DMS153 treated with DMSO at 0.1 percent for 48 hours (cell line): ENCODE measurements around the gene DYNC2H1.

Source experiments
- DNase-seq: peaks from one replicate; lab custom pipeline; 2025; ENCODE audit not compliant: unreplicated experiment; lab: John Stamatoyannopoulos, UW

DYNC2H1 gene, protein sequence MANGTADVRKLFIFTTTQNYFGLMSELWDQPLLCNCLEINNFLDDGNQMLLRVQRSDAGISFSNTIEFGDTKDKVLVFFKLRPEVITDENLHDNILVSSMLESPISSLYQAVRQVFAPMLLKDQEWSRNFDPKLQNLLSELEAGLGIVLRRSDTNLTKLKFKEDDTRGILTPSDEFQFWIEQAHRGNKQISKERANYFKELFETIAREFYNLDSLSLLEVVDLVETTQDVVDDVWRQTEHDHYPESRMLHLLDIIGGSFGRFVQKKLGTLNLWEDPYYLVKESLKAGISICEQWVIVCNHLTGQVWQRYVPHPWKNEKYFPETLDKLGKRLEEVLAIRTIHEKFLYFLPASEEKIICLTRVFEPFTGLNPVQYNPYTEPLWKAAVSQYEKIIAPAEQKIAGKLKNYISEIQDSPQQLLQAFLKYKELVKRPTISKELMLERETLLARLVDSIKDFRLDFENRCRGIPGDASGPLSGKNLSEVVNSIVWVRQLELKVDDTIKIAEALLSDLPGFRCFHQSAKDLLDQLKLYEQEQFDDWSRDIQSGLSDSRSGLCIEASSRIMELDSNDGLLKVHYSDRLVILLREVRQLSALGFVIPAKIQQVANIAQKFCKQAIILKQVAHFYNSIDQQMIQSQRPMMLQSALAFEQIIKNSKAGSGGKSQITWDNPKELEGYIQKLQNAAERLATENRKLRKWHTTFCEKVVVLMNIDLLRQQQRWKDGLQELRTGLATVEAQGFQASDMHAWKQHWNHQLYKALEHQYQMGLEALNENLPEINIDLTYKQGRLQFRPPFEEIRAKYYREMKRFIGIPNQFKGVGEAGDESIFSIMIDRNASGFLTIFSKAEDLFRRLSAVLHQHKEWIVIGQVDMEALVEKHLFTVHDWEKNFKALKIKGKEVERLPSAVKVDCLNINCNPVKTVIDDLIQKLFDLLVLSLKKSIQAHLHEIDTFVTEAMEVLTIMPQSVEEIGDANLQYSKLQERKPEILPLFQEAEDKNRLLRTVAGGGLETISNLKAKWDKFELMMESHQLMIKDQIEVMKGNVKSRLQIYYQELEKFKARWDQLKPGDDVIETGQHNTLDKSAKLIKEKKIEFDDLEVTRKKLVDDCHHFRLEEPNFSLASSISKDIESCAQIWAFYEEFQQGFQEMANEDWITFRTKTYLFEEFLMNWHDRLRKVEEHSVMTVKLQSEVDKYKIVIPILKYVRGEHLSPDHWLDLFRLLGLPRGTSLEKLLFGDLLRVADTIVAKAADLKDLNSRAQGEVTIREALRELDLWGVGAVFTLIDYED (N-terminal part only)

DNA sequence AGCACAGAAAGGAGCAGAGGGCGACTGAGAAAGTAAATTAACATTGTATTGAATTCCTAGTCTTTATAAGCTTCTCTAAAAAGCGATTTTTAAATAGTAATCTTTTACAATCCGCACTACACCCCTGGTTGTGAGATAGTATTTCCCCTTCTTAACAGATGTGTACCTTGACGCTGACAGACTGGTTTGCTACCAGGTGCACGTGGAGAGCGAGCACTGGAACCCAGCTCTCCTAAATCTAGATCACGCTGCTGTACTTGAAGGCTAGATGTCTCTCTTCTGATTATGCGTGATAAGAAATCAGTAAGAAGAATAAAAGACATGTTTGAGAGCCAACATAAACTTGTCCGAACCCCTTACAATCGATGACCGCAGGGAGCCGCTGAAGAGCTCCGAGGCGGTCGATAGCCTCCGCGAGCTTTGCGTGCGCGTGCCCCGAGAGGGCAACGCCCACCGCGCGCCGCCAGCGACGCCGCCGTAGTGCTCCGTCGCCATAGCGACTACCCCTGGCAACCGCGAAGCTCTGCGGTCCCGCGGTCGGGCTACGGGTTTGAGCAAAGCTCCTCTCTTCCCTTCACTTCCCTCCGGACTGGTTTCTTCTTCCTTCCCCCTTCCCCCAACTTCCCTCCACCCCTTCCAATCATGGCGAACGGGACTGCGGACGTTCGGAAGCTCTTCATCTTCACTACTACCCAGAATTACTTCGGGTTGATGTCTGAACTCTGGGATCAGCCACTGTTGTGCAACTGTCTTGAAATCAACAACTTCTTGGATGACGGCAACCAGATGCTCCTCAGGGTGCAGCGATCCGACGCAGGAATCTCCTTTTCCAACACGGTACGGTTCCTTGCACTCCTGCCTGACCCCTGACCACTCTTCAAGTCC is at the start of gene DYNC2H1:
TSS of gene DYNC2H1 (plus strand) at position 494 of the 885 bp plus-strand sequence. CDS start at position 643, 149 bp downstream.
- peak; percentile 85 for DNase-seq

DNA sequence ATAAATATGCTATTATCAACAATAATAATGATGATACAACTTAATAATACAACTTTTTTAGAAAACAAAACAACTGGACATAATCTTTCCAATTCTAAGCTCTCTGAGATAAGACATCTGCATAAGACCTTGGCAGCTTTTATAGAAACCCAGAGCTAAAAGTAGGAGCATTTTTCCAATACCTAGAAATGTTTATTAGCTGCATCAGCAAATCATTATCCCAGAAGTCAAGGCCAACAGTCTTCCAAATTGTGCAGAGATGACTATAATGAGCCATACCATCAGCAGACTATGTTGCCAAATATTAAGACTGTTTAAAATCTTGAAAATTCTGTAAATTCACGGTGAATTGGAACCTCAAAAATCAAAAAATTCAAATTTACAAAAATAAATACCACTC is 47.6 kb upstream of the DYNC2H1 start:
- DNase-seq: no peak

DNA sequence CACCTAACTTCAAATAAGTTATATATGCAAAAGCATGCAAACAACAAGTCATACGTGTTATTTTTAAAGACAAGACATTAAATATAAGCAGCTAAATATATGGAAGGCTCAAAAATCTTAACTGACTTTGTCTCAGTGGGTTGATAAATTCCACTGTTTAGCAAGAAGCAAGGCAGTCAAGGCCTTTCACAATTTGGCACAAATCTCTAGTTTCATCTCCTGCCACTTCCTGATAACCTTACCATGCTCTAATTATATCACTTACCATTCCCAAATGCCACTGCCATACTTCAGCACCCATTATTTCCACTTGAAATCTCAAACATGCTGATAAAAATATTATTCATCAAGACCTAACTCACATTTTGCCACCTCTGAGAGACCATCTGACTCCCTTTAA is 42.1 kb upstream of the DYNC2H1 start:
- no peak for DNase-seq

DNA sequence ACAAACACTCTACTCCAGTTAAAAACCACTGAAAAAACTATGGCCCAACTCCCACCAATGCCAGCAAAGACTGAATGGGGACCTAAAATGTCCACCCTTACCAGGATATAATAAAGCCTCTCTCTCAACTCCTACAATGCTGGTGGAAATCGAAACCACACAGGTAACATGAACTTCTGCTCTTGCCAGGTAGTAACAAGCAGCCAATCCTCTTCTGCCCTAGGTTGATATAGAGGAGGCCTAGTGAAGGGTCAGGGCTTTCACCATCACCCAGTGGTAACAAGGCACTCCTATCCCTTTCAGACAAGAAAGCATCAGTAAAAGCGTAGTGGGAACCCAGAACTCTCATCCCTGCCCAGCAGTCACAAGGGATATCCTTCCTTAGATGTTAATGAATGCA is 39.9 kb upstream of the DYNC2H1 start:
- DNase-seq: no peak

DNA sequence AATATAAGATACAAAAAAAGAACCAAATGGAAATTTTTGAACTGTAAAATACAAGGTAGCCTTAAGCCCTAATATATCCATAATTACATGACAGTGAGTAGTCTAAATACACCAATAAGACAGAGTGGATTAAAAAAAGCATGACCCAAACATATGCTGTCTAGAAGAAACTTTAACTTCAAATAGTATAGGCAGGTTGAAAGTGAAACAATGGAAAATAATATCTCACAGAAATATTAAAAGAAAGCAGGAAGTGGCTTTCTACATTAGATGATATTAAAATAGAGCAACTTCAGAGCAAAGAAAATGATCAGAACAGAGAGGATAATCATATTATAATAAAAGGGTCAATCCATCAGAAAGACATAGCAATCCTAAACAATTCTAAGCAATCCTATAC is 39.1 kb upstream of the DYNC2H1 start:
- DNase-seq: no peak

DNA sequence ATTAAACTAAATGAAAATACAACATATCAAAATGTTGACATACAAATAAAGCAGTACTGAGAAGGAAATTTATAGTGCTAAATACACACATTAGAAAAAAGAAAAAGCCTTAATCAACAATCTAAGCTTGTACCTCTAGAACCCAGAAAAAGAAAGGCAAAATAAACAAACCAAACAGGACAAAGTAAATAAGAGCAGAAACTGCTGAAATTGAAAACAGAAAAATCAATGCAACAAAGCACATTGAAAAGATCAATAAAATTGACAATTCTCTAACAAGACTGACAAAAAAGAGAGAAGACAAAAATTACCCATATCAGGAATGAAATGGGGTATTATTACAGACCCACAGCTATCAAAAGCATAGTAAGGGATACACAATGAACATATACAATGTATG is 38.2 kb upstream of the DYNC2H1 start:
- DNase-seq: no peak

DNA sequence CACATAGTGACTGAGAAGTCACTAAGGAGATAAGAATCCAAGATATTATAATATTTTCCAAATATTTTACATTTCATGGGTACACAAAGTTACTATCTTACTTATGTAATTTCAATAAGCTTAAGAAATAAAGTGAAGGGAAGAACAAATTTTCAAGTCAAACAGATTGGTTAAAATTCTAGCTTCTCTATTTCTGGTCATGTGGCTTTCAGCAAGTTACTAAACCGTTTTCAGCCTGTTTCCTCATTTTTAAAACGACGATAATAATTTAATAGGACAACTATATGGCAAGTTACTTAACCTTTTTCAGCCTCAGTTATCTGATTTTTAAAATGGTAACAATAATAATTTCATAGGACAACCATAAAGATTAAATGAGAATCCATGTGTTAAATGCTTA is 32.9 kb upstream of the DYNC2H1 start:
- DNase-seq: no peak

DNA sequence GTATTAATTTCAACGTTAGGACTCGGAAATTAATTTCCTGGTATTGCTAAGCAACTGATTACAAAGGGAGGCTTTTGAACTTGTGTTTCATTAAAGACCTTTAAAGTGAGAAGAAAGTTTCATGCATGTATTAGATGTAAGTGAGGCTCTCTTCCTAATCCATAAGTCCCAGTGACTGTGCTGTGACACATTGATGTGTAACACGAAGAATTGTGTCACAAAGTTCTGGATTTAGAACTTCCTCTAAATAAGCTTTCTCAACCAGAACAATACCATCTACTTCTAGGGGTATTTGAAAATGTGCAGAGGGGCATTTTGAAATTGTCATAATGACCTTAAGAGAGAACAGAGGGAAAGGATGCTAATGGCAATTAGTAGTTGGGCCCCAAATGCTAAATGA is 31.7 kb upstream of the DYNC2H1 start:
- DNase-seq: no peak

DNA sequence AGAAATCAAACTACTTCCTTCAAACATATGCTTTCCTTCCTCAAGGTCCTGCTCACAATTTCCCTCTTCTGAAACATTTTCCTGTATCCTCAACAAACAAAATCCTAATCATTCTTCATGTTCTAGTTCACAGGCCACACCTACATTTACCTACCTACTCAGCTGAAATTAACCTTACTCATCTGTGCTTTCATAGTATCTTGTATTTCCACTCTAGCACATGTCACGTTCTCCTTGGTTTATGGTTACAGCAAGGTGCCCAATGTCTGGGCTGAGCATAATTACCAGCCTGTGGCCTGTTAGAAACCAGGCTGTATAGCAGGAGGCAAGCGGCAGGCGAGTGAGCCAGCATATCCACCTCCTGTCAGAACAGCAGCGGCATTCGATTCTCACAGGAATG is 30.5 kb upstream of the DYNC2H1 start:
- no peak for DNase-seq

DNA sequence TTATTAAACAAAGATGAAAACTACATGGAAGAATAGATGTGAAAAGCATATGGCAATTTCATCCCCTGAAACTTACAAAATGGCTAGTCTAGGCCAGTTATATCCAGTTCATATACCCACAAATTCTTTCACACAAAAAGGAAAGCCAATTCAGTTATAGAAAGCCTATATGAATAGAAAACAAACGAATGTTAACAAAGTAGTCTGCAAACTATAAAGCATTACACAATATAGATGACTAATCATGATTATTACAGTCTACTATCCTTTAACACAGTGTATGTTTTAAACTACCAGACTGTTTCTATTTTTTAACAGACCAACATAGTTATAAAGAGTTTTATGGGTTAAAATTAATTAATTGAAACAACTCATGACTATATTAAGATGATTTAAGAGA is 29.4 kb upstream of the DYNC2H1 start:
- no peak for DNase-seq

DNA sequence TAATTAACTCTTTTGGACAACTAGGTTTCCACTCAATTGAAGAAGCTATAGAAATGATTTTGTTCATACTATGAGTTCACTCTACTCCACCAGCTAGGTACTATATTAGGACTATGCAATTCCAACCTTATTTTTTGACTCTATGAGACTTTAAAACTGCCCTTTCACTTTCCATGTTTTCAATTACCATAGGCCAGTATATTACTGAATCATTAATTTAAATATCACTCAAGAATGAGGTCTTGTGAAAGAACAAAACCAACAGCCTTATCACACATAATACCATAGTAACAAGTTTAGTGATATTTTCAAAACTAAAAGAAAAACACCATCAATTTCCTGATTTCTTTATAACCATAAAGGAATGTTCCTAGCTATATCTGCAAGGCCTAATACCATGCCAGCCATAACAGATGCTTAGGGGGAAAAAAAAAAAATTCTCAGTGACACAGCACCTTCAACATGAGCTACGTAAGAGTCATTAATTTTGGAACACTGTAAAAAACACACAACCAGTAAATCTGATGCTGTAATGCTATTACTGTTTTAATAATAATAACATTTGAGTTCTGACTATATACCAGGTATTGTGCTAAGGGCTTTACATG is 23.4 kb upstream of the DYNC2H1 start:
- no peak for DNase-seq

DNA sequence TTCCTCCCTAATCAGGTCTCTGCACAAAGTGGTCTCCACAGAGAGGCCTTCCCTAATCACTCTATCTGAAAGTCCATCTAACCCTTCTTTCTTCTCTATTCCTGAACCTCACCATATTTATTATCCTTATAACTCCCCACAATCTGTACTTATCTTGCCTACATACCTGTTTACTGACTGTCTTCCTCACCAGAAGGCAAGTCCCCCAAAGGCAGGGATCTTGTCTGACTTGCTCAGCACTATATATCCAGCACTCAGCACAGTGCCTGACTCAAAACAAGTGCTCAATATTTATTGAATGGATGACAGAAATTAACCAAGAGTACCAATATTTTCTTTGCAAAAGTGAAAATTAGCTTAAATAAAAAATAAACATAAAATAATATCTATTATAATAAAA is 22.8 kb upstream of the DYNC2H1 start:
- DNase-seq: no peak

DNA sequence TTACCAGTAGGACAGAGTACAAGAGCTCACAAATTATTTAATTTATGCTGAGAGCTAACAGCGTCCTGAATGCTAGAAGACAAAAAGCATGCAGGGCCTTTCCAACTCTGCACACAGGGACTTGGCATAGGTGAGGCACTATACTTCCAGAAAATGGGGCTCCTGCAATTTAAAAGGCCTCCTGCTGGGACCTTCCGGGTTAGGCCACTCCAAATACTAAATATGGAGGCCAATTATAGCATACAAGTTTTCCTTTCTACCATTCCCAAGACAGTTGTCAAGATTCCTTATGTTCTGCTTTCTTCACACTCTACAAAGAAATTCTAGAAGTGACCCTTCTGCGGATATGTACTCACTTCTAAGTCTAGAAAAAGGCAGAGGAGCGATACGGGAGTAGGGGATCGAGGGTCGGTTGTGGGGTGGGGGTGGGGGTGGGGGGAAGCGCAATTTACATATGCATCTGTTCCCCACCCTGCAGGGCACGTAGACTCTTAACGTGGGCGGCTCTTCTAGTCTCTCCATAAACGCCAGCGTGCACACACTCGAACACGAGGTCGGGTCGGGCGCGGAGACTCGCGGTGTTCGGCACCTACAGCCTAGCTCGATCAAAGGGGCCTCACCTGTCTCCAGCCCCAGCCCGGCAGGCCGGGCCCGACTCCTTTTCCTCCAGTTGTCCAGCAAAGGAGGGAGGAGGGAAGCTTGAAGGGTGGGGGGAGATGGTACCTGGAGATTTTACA is 18.0 kb upstream of the DYNC2H1 start:
- no peak for DNase-seq

DNA sequence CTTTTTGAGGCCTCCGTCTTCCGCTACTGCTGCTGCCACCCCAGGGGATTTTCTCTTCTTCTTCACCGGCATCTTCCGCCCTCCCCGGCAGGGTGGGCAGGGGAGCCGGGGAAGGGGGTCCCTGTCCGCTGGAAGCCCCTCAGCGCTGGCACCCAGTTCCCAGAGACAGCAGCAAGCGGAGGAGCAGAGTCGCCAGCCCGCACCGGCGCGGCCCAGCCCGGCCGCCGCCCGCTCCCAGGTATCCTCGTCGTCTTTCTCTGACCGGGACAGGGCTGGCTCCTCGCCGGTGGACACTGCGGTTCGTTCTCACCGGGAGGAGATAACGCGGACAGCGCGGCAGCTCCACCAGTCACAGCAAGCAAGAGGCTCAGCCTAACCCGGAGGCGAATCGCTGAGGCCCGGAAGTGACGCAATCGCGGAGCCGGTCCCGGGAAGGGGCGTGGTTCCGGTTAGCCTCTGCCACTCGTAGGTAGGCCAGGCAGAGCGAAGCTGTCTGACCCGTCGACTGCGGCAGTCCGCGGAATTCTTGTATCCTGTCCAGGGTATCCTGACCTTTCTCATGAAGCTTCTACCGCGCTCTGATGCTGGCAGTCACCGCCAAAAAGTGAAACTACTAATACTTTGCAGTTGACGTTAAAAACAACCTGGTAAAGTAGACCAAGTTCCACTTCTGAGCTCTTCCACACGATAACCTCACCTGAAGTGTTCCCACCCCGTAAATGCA is 17.3 kb upstream of the DYNC2H1 start, which contains the start of gene DCUN1D5:
TSS of gene DCUN1D5 (minus strand) at position 360 of the 724 bp plus-strand sequence. CDS start at position 72, 288 bp downstream.
- peak; percentile 78 for DNase-seq

DNA sequence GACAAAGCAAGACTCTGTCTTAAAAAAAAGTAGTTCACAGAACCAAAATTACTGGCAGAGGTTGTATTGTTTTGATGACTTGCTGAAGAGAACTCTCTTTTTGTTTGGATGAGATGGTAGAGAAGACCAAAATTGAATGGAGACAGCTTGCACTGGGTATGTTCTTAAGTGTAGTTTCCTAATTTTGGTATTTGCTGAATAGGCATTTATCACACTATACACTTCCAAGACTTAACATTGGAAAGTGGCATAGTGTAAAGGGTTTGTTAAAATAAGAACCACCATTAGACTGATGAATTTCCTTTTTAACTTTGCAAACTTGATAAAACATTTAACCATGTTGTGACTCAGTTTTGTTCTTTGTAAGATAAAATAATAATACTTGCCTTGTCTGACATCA is 11.9 kb upstream of the DYNC2H1 start:
- no peak for DNase-seq

DNA sequence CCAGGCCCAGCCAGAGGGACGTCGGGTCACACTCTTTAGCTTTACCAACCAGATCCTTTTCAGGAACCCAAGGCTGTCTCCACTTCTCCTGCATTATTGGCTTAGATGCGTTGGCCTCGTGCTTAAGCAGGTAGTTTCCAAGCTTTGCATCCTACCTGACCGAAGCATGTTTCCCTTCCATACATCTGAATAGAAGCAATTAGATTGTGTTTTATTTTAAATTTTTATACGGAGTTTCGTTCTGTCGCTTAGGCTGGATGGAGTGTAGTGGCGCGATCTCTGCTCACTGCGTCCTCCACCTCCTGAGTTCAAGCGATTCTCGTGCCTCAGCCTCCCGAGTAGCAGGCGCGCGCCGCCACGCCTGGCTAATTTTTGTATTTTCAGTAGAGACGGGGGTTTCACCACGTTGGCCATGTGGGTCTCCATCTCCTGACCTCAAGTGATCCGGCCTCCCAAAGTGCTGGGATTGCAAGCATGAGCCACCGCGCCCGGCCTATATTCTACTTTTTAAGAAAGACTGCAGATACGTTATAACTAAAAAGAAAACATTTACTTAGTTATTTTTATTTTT is 677 bp downstream of the DYNC2H1 start:
- DNase-seq: peak; percentile 30

DNA sequence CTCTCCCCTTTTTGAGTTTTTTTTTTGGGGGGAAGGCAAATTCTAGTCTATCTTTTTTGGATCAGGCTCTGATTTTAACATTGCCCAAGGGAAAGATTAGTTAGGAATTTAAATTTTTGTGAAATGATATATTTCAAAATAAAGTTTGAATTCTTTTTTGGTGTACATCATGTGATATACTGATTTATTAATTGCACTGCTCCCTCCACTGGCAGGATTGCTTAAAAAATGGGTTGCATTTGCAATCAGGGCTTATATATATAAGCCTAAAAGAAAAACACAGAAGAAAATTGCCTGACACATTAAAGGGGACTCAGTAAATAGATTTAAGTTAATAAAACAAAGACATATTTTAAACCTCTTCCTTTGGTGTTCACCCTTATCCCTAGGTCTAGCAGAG is 1.2 kb downstream of the DYNC2H1 start:
- DNase-seq: no peak

DNA sequence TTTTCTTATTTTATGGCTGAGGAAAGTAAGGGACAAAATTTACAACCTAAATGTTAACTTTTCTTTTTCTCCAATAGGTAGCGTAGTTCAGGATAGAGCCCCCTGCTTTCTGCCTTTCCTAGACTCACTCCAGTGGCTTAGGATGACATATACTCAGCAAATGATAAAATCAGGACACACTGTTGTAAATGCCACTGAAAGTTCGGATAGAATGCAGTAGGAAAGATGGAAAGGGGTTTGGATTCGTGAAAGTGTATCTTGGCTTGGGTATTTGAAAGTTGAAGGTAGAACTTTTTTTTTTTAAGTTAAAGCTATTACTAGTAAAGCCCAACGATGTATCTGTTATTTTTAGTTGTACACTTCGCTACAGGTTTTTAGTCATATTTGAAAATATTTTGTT is 2.2 kb downstream of the DYNC2H1 start:
- DNase-seq: no peak
